Gastrocnemius medialis (tissue), 4 donors: ENCODE data around the gene LAMB2. TPM values are rescaled to one million over a fixed set of nuclear protein-coding genes. Genes with fewer than 3 reads are reported as not detected.

ENCODE experiments used
- ATAC-seq, 2 donors: fragments of 150-250 bp; one replicate each; pipeline ENCODE4 v1.9.1; 2016
- DNase-seq, 2 donors: peaks; one replicate each; pipeline ENCODE4 v3.0.0-alpha.2; 2019
- H3K27ac ChIP-seq, 4 donors: fragments of 200-600 bp; sonication (generic); 1 replicate in 1 of 4; 2 replicates in 3 of 4; pipeline ENCODE4 v1.5.1; 2016 to 2018; ENCODE audit warnings: mild to moderate bottlenecking in 2 of 4, moderate library complexity in 1 of 4
- H3K27me3 ChIP-seq, 3 donors: fragments of 200-600 bp; sonication (generic) in 2 of 3; 1 replicate in 1 of 3; 2 replicates in 2 of 3; pipeline versions ENCODE4 v1.5.1 to v1.6.0; 2016 to 2019; ENCODE audit warnings: mild to moderate bottlenecking in 1 of 3, moderate library complexity in 1 of 3
- H3K36me3 ChIP-seq, 2 donors: fragments of 200-600 bp; sonication (generic) in 1 of 2; one replicate each; pipeline ENCODE4 v1.5.1; 2017 to 2018
- H3K4me1 ChIP-seq, 2 donors: fragments of 200-600 bp; sonication (generic) in 1 of 2; one replicate each; pipeline ENCODE4 v1.5.1; 2016 to 2017; ENCODE audit warnings: mild to moderate bottlenecking in 2 of 2
- H3K4me3 ChIP-seq, 4 donors: fragments of 200-600 bp; sonication (generic) in 3 of 4; 1 replicate in 1 of 4; 2 replicates in 3 of 4; pipeline ENCODE4 v1.5.1; 2016 to 2019; ENCODE audit warnings: mild to moderate bottlenecking in 2 of 4
- H3K9me3 ChIP-seq, 3 donors: fragments of 200-600 bp; sonication (generic) in 2 of 3; 1 replicate in 1 of 3; 2 replicates in 2 of 3; pipeline ENCODE4 v1.5.1; 2016 to 2019
- POLR2A ChIP-seq, 2 donors: fragments of 450-650 bp; IDR thresholded peaks; one replicate each; pipeline ENCODE4 v1.6.1; 2017; ENCODE audit warnings: antibody characterized with exemption in 2 of 2, mild to moderate bottlenecking in 2 of 2, moderate library complexity in 2 of 2
- in situ Hi-C, 4 donors: fragments of 200-750 bp; cut with MboI; loops; one replicate each; pipeline versions ENCODE4 v1.15.0 to v1.8.0; 2017; ENCODE audit warnings: low sequenced_read_pairs in 4 of 4
- intact Hi-C: fragments of 100-400 bp; cut with DNase I; formaldehyde crosslinking; loops from one replicate; pipeline ENCODE4 v1.15.1; 2023; ENCODE audit warnings: low total_unique reads
- total RNA-seq, 4 donors: library from RNA; depleted of rRNA; stranded (reverse); fragments of >200 nt; gene quantifications; one replicate each; pipeline versions ENCODE4 v1.1.0 to v1.2.3, GENCODE V29; 2016
- TF ChIP-seq, protein P1 (sequence below), 5 experiments: fragments of 450-650 bp in 3 of 5; fragments of 200-600 bp in 2 of 5; sonication (generic) in 2 of 5; IDR thresholded peaks in 4 of 5; conservative IDR thresholded peaks in 1 of 5; 1 replicate in 4 of 5; 2 replicates in 1 of 5; pipeline ENCODE4 v1.5.1; 2016 to 2019; ENCODE audit warnings: antibody characterized with exemption in 5 of 5, mild to moderate bottlenecking in 3 of 5, moderate library complexity in 3 of 5

LAMB2 gene
- total RNA-seq, 4 donors from 2014 or later: 154 to 355 (median 243) TPM

DNA sequence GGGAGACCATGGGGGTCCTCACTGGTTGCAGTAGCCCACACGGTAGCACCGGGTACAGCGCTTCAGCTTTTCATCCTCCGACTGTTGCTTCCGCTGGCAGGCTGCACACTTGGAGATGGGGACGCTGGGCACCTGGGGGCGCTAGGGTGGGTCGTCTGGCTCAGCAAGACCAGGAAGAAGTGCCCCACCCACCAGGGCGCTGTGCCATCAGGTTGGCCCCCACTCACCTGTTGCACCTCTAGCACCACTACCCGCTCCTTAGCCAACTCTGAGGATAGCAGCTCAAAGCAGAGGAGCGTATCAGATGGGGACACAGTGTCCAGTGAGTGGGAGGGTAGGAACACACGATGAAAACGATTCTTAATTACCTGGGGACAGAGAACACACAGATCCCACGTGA lies 20.6 kb downstream of the LAMB2 start:
- DNase-seq: no peak
- no peak for ATAC-seq
- H3K27ac ChIP-seq: no peak overlapping the region
- no peaks in the 10 kb centered on the region for H3K4me1 ChIP-seq
- in situ Hi-C loops: no loop called here
- intact Hi-C loops: no loop called here
- H3K4me3 ChIP-seq: no peak overlapping the region
- peaks cover 5 to 100% of the 10 kb centered on the region in 2 donors for H3K36me3 ChIP-seq
- no peaks in the 10 kb centered on the region for H3K27me3 ChIP-seq
- H3K9me3 ChIP-seq: no peaks in the 10 kb centered on the region
- TF ChIP-seq, protein P1, sequence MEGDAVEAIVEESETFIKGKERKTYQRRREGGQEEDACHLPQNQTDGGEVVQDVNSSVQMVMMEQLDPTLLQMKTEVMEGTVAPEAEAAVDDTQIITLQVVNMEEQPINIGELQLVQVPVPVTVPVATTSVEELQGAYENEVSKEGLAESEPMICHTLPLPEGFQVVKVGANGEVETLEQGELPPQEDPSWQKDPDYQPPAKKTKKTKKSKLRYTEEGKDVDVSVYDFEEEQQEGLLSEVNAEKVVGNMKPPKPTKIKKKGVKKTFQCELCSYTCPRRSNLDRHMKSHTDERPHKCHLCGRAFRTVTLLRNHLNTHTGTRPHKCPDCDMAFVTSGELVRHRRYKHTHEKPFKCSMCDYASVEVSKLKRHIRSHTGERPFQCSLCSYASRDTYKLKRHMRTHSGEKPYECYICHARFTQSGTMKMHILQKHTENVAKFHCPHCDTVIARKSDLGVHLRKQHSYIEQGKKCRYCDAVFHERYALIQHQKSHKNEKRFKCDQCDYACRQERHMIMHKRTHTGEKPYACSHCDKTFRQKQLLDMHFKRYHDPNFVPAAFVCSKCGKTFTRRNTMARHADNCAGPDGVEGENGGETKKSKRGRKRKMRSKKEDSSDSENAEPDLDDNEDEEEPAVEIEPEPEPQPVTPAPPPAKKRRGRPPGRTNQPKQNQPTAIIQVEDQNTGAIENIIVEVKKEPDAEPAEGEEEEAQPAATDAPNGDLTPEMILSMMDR (IDR thresholded peaks at IDR 0.05 in 4 of 5, conservative IDR thresholded peaks at IDR 0.05 in 1 of 5): no peak
- TF ChIP-seq POLR2A (IDR thresholded peaks at IDR 0.05): no peak

DNA sequence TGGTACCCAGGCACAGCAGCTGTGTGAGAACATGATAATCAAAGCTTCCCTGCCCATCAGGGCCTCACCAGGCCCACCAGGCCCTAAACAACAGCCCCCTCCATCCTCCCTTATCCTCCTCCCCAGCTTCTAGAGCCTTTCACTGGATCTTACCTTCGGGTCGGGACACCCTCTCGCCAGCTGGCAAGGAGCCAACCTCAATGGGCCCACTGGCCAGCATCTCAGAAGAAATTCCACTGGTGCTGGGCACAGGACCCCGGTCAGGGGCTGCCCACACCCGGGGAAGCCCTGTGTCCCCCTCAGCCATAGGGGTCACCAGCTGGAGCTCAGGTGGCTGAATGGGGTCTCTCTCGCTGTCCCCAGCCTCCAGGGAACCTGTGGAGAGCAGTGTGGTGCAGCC lies 21.5 kb downstream of the LAMB2 start:
- H3K4me3 ChIP-seq: no peak overlapping the region
- no peaks in the 10 kb centered on the region for H3K27me3 ChIP-seq
- intact Hi-C loops (no loop called here), in situ Hi-C loops (no loop called here)
- DNase-seq (no peak), ATAC-seq (no peak)
- H3K36me3 ChIP-seq: peaks cover 5 to 97% of the 10 kb centered on the region in 2 donors
- no peaks in the 10 kb centered on the region for H3K9me3 ChIP-seq
- no peaks in the 10 kb centered on the region for H3K4me1 ChIP-seq
- no peak for TF ChIP-seq POLR2A (IDR thresholded peaks at IDR 0.05)
- TF ChIP-seq, protein P1 (IDR thresholded peaks at IDR 0.05 in 4 of 5, conservative IDR thresholded peaks at IDR 0.05 in 1 of 5): no peak
- no peak overlapping the region for H3K27ac ChIP-seq

DNA sequence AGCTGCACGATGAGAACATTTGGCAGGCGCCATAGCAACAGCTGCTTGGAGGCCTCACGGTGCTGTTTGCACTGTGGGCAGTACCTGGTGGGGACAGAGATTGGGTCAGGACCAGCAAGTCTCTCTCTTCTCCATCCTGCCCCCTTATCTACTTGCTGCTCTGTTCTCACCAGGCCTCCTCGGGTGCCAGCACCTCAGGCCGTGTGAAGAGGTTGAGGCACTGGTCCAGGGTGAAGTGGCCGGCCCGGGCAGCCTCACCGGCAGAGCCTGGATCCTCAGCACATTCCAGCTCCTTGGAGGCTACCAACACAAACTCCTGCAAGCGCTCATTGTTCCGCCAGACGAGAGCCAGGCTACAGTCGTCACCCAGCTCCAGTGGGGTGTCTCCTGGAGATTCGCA lies 22.1 kb downstream of the LAMB2 start:
- peaks cover 5 to 94% of the 10 kb centered on the region in 2 donors for H3K36me3 ChIP-seq
- TF ChIP-seq, protein P1 (IDR thresholded peaks at IDR 0.05 in 4 of 5, conservative IDR thresholded peaks at IDR 0.05 in 1 of 5): no peak
- no peak for TF ChIP-seq POLR2A (IDR thresholded peaks at IDR 0.05)
- ATAC-seq: no peak

DNA sequence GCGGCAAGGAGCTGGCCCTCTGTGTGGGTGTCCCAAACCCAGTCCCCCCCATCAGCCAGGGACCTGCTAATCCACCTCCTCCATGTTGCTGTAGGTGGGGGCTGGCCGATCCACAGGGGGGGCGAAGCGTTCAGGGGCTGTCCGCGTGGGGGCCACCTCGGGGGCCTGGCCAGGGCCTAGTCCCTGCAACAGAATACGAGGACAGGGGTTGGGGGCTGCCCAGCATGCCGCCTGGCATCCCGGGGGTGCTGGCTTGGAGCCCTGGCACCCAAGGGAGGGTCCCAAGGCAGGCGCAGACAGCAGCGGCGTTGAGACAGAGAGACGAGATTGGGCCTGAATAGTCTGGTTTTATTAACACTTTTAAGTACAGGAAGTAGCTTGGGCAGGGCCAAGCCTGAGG lies 24.5 kb downstream of the LAMB2 start:
- H3K4me3 ChIP-seq: no peak overlapping the region
- in situ Hi-C loops (no loop called here), intact Hi-C loops (no loop called here)
- no peaks in the 10 kb centered on the region for H3K27me3 ChIP-seq
- H3K9me3 ChIP-seq: no peaks in the 10 kb centered on the region
- DNase-seq (no peak), ATAC-seq (no peak)
- no peak overlapping the region for H3K27ac ChIP-seq
- peaks cover 15 to 21% of the 10 kb centered on the region in 2 donors for H3K4me1 ChIP-seq
- H3K36me3 ChIP-seq: peaks cover 0 to 69% of the 10 kb centered on the region in 2 donors
- TF ChIP-seq, protein P1 (IDR thresholded peaks at IDR 0.05 in 4 of 5, conservative IDR thresholded peaks at IDR 0.05 in 1 of 5): no peak
- no peak for TF ChIP-seq POLR2A (IDR thresholded peaks at IDR 0.05)

More for the DNA sequence above, 22.1 kb downstream of the LAMB2 start:
- no peak overlapping the region for H3K27ac ChIP-seq
- intact Hi-C loops: no loop called here
- no peak for DNase-seq
- H3K4me1 ChIP-seq: peaks cover under 1 to 2% of the 10 kb centered on the region in 2 donors
- in situ Hi-C loops: no loop called here
- H3K4me3 ChIP-seq: no peak overlapping the region
- no peaks in the 10 kb centered on the region for H3K27me3 ChIP-seq
- no peaks in the 10 kb centered on the region for H3K9me3 ChIP-seq
